Stimulated activated CD4-positive, alpha-beta T cell treated with anti-CD3 and anti-CD28 coated beads, Interleukin-4, amount 100 ng/mL, for 1 hour (primary cell): ENCODE results near the gene MPRIP.
"Not testable (repeated sequence)": the region's sequence is repeated elsewhere in the genome, so short reads cannot be mapped to it uniquely, and the experiment has no call there.

Experiments used
- DNase-seq: peaks from one replicate; pipeline ENCODE4 v3.0.0-alpha.2; 2020

Gene MPRIP

DNA sequence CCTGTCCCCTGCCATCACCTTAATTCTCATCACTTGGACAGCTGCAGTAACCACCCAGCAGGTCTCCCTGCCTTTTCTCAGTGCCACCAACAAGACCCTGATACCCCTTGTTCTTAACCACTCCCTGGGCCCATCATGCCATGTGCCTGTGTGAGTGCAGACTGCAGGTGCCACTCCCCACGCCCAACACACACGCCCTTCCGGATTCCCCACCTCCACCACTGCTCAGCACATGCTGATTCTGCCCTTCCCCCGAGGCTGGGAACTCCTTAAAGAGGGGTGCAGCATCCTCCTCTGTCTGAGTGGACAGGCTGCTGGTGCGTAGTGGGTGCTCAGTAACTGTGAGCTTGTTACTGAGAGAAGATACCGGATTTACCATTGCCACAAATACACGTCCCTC, 111.5 kb downstream of the MPRIP start:
- DNase-seq, result no peak

DNA sequence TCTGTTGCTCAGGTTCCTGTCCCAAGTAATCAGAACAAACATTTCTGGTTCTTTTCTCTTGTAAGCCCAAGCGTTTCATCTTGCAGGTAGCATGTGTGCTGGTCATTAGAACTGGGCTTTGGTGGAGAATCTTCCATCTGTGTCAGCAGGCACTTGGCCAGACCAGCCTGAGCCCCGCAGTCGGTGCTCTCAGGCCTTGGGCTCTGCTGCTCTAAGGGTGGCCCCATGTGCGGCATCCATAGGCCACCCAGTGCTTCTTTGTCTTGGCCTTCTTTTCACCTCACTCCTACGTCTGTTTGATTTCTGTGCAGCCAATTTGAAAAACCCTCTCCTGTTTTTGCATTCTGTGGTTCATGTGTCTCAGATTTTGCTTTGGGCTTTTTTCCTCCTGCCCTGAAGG, 112.3 kb downstream of the MPRIP start:
- DNase-seq, result no peak

DNA sequence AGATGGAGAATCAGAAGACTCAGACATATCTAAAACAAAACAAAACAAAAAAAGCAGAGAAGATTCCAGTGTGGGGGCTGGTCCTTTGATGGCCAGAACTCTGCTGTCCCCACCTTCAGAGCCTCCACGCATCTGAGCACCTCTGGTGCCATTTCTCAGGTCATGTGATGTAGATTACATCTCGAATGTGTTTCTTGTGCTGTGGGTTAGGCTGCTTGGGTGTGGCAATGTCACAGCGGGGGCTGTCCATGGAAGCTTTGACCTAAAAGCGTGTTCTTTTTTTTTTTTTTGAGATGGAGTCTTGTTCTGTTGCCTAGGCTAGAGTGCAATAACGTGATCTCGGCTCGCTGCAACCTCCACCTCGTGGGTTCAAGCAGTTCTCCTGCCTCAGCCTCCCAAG, 112.7 kb downstream of the MPRIP start:
- no peak for DNase-seq

DNA sequence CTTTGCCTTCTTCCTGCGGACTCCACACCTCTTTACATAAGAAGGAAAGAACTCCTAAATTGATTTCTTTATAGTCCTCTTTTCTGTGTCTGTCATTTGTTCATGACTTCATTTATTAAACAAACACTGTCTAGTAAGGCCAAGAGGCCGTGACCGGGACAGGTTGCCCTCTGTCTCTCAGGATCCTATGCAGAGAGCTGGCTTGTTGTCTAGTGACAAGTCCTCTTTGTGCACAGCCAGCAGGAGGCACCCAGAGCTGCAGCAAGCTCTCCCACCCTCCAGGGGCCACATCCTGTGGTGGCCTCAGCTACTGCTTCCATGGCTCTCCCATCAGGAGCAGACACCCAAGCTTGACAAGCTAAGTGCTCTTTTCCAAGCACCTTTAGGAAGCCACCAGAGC, 113.3 kb downstream of the MPRIP start:
- DNase-seq, result no peak

DNA sequence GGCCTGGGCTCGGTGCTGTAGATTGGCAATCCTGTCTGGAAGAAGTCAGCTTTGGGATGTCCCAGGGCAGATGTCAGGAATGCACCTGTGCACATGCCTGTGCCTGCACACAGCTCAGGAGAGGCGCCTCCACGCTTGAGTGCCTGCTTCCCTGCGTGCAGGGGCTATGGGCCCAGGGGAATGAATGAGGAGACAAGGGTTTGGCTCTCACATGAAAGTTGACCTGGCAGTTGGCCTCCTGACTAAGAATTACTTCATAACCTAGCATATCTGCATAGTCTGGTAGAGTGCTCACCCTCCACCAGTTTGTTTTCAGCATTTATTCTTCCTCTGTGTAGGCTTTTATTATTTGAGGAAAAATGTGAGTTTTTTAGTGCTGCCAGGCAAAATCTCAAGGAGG, 113.8 kb downstream of the MPRIP start:
- DNase-seq, result no peak

DNA sequence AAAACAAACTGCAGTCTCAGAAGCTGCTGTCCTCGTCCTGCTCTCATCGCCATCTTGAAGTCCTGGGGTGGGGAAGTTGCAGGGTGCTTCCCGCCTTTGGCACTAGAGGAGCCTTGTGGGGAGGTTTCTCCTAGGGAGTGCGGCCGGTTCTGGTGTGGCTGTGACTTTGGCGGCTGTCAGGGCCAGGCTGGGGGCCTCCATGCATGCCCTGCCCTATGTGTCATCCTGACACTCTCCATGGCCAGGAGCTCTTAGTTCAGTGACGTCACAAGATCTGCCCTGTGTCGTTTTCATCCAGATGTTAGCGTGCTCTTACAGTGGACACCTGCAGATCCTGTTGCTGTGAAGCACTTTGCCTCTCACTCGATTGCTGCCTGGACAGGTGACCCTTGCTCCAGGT, 114.3 kb downstream of the MPRIP start:
- no peak for DNase-seq

DNA sequence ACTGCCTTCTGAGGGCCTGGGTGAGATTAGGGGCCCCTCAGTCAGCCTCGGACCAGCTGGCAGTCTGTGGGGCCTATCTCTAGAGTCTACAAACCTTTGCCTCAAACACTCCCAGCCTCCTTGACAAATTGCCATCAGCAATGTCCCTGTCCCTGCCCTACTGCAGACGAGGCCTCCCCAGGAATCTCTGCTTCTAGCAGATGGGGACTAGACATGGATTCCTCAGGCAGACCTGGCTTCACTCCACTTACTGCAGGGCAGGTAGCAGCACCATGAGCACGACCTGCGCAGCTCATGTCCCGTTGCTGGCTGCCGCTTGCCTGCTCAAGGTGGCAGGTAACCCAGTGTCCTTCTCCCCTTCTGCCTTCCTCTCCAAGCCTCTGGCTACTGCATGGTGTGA, 114.8 kb downstream of the MPRIP start:
- DNase-seq, result no peak

DNA sequence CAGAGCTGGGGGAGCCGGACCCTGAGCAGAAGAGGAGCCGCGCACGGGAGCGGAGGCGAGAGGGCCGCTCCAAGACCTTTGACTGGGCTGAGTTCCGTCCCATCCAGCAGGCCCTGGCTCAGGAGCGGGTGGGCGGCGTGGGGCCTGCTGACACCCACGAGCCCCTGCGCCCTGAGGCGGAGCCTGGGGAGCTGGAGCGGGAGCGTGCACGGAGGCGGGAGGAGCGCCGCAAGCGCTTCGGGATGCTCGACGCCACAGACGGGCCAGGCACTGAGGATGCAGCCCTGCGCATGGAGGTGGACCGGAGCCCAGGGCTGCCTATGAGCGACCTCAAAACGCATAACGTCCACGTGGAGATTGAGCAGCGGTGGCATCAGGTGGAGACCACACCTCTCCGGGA, 116.2 kb downstream of the MPRIP start:
- DNase-seq, result not testable (repeated sequence)

DNA sequence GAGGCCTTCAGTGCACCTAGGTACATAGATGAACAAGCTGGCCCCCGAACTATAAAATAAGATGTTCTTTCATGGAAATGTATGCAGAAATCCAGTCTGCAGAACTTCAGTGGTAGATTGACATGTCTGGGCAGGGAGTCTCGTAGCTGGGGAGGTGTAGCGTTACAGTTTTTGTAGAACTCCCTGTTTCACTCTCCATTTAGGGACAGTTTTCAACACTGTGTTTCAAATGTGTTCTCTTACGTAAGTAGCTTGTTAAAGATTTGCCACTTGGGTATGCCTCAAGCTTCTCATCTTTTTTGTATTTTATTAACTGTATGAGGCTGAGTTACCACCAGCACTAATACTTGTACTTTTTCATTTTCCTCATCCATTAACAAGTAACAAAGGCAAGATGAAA, 117.3 kb downstream of the MPRIP start:
- no peak for DNase-seq

DNA sequence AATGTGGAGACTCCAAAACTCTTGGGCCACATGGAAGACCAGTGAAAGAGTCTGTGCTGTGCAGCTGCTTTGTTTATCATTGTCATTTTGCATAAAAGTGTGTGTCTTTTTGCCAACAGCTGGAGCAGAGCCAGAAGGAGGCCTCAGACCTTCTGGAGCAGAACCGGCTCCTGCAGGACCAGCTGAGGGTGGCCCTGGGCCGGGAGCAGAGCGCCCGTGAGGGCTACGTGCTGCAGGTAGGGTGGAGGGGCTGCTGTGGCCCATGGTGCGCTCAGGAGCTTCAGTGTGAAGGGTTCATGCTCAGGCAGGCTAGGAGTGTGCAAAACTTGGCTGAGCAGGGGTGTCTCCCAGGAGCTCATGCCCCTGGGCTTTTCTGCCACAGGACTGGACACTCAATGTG, 118.9 kb downstream of the MPRIP start:
- DNase-seq, result no peak

DNA sequence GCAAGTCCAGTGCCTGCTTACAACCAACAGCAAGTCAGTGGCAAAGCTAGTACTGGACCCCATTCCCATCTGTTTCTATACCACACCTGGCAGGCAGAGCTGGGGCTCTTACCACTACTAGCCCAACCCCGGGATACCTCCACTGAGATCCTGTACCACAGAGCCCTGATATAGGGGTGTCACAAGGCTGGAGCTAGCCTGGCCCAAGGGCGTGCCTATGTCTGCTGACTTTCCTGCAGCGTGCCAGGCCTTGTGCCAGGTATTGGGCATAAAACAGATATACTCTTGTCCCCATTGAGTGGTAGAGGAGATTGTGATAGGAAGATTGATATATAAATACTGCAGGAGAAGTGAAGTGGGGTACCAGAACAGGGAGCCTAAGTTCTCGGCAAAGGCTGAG, 119.5 kb downstream of the MPRIP start:
- DNase-seq, result no peak

DNA sequence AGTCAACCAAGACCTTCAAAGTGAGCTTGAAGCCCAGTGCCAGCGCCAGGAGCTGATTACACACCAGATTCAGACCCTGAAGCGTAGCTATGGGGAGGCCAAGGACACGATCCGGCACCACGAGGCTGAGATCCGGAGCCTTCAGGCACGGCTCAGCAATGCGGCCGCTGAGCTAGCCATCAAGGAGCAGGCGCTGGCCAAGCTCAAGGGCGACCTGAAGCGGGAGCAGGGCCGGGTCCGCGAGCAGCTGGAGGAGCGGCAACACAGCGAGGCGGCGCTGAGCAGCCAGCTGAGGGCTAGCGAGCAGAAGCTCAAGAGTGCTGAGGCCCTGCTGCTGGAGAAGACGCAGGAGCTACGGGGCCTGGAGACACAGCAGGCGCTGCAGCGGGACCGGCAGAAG, 121.9 kb downstream of the MPRIP start:
- no peak for DNase-seq

DNA sequence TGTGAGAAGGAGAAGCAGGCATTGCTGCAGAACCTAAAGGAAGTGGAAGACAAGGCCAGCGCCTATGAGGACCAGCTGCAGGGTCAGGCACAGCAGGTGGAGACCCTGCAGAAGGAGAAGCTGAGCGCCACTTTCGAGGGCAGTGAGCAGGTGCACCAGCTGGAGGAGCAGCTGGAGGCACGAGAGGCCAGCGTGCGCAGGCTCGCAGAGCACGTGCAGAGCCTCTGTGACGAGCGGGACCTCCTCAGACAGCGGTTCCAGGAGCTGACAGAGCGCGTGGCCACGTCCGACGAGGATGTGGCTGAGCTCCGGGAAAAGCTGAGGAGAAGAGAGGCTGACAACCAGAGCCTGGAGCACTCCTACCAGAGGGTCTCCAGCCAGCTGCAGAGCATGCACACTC, 122.4 kb downstream of the MPRIP start:
- no peak for DNase-seq

DNA sequence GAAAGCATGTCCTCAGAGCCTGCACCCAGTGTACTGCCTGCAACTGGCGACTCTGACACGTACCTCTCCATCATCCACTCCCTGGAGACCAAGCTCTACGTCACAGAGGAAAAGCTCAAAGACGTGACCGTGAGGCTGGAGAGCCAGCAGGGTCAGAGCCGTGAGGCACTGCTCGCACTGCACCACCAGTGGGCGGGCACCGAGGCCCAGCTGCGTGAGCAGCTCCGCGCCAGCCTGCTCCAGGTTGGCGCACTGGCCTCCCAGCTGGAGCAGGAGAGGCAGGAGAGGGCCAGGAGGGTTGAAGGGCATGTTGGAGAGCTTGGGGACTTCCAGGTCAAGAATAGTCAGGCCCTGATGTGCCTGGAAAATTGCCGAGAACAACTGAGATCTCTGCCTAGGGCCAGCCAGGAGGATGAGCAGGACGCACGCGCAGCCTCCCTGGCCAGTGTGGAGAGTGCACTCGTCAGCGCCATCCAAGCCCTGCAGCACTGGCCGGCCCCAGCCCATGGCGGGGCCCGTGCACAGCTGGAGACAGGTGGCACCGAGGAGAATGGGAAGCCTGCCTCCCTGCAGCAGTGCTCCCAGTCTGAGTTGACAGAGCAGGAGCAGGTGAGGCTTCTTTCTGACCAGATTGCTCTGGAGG, 123.5 kb downstream of the MPRIP start:
- no peak for DNase-seq

DNA sequence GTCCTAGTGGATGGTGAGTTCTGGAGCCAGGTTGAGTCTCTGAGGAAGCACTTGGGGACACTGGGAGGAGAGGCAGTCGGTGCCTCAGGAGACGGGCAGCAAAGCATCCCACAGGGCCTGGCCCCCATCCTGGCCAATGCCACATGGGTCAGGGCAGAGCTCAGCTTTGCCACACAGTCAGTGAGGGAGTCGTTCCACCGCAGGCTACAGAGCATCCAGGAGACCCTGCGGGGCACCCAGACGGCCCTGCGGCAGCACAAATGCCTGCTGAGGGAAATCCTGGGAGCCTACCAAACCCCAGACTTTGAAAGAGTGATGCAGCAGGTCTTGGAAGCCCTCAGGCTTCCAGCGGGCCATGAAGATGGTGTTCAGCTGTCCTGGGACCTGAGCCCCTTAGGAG, 124.2 kb downstream of the MPRIP start:
- DNase-seq, result no peak

DNA sequence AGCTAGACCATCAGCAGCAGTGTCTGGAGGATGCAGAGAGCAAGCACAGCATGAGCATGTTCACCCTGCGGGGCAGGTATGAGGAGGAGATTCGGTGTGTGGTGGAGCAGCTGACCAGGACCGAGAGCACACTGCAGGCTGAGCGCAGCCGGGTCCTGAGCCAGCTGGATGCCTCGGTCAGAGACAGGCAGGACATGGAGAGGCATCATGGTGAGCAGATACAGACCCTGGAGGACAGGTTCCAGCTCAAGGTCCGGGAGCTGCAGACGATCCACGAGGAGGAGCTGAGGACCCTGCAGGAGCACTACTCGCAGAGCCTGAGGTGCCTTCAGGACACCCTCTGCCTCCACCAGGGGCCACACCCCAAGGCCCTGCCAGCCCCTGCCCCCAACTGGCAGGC, 125.1 kb downstream of the MPRIP start:
- no peak for DNase-seq

DNA sequence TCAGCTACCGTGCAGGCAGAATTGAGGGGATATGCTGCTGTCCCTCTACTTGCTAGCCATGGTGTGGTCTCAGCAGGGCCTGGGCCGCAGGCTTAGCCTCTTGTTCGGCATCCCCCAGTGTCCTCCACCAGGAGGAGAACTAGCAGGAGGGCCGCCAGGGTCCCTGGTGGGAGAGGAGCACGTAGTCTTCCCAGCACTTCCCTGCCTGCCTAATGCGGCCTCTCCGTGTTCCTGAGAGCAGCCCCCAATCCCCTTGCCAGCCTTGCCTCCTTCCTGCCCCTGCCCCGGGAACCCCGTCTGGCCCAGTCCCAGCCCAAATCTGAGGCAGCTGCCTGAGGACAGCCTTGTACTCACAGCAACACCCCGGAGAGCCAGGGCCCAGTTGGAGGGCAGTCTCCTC, 125.7 kb downstream of the MPRIP start:
- no peak for DNase-seq

DNA sequence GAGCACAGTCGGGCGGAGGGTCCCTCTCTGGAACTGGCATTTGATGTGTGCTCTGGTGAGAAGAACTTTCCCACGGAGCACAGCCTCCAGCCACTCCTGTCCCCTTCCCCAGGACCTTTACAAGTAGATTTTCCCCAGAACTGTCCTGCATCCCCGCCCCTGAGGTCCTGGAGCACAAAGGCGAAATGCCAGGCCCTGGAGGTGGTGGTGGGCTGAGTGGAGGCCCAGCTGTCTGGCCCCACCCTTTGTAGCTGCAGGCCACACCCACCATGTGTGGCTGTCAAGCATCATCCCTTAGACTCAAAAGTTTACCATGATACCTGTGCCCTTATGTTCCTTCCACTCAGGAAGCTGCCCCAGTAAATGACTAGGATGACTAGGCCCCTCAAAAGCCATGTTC, 126.1 kb downstream of the MPRIP start:
- no peak for DNase-seq

DNA sequence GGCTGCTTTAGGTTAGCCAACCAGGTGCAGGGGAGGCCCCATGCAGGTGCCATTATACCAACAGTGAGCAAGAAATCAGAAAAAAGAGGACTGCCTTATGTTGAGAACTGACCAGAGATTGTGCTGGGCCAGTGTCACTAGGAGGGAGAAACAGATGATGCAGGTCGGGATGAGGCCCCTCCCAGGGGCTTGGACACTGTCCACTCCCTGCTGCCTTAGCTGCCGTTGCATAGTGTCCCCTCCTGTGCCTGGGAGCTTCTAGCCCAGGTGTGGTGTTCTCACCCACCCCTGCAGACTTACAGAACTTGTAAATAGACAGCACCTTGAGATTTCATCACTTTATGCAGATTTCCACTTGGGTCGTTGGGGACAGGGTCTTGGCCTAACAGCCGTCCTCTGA, 127.1 kb downstream of the MPRIP start:
- no peak for DNase-seq

DNA sequence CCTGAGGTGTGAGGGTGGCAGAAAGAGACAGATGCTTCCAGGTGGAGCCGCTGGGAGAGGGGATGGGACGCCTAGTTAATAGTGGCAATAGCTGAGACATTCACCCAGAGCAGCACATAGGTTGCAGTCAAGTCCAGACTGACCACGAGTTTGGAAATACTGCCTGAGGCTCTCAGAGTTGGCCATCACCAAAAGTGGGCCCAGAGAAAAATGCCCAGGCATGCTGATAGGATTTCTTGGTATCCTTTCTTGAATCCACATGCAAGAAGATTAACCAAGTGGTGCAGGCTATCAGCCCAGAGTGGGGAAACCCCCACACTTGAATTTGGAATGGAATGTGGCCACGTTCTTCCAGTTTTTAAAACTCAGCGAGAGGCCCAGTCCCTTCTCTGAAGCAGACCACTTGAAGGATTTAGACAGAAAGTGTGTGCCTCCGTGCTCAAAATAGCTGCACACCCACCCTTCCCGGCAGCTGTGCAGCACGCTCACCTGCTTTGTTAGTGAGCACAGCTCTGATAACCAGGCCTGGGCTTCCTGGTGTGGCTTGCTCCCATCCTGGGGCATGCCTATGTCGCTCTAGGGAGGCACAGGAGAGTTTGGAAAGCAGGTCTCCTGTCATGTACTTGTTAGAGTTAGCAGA, 128.2 kb downstream of the MPRIP start:
- no peak for DNase-seq

DNA sequence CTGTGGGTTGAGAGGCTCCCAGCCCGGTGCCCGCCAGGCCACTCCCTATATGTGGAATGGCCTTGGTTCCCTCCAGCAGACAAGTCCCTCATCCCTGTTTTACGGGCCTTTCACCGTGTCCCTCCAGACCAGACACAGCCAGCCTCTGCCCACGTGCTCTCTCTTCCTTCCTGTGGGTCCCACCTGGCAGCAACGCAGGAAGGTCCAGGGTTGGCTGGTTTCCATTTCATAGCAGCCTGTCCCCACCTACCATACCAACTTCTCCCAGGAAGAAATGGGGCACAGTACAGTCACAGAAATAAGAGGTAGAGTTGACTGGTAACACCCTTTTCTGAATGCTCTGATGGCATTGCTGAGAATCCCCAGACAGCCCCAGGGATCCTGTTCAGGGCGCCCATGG, 128.9 kb downstream of the MPRIP start:
- no peak for DNase-seq

DNA sequence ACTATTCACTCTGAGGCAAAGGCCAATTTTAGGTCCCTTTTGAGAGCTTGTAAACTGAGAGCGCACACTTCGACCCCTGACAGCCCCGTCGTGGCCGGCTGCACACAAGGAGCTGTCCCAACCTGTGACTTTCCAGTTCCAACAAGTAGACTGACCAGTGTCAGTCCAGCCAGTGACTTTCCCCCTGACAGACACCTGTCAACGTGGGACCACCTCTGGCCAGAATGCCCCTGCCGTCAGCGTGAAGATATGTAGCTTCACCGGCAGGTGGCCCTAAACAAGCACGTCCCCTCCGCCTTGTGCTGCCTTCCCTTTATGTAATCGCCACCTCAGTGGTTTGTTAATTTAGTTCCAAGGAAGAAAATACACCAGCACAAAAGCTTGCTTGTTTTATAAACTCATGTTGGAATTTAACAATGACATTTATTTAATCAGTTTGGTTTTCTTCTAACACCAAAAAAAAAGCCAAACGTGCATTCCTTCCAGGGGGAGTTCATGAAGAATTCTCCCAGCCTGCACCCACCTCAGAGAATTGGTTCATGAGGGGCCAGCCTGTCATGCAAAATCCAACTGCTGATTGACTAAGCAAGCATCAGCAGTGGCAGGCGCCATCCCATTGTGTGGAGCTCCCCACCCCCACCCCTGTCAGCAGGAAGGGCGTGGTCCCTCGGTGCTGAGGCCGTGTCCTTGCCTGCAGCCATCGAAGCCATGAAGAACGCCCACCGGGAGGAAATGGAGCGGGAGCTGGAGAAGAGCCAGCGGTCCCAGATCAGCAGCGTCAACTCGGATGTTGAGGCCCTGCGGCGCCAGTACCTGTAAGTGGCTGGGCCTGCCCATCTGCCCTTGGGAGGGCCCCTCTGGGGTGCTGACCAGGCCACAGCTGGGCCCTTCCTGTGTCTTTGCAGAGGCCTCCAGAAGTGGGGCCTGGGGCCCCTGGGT, 130.0 kb downstream of the MPRIP start:
- no peak for DNase-seq

DNA sequence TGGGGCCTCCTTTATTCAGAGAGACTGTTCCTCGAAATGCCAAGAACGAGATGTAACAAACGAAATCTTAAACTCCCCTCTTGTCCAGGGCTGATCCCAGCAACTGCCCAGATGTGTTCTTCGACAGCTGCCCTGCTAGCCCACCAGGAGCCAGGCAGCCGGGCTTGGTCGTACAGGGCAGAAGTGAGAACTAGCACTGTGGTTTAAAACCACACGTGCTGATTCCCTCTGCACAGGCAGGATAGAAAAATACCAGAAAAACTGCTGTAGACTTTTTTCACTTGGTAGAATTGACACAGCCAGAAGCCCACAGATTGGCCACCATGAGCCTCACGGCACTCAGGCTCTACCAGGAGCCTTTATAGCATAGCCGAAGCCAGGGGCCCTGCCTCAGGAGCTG, 130.7 kb downstream of the MPRIP start:
- no peak for DNase-seq

DNA sequence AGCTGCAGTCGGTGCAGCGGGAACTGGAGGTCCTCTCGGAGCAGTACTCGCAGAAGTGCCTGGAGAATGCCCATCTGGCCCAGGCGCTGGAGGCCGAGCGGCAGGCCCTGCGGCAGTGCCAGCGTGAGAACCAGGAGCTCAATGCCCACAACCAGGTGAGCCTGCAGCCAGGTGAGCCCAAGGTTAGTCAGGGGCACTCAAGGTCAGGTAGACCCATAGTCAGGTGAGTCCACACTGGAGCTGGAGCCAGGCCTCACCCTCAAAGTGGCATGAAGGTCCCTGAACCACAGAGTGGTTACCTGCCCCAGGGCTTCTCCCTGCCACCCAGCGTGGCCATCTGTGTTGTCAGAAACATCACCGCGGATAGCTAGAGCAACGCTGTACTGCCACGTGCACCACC, 131.7 kb downstream of the MPRIP start:
- DNase-seq, result no peak
